NCI-H2081 treated with DMSO at 0.1 percent for 48 hours (cell line): Measurements from ENCODE around the gene CNPY4.

Experiments
- DNase-seq: peaks from one replicate; lab custom pipeline; 2025; lab: John Stamatoyannopoulos, UW

CNPY4 gene, protein sequence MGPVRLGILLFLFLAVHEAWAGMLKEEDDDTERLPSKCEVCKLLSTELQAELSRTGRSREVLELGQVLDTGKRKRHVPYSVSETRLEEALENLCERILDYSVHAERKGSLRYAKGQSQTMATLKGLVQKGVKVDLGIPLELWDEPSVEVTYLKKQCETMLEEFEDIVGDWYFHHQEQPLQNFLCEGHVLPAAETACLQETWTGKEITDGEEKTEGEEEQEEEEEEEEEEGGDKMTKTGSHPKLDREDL

GRCh38 chr7:100119072-100119969 is at the start of gene CNPY4, which contains the start of gene TAF6:
Gene CNPY4, plus strand, starts transcription at chr7:100119634. Its CDS starts 111 bp downstream, at chr7:100119745.
Gene TAF6, minus strand, starts transcription at chr7:100119358. Its CDS starts 5,149 bp downstream, at chr7:100114209.
- peak; percentile 93 for DNase-seq

DNA sequence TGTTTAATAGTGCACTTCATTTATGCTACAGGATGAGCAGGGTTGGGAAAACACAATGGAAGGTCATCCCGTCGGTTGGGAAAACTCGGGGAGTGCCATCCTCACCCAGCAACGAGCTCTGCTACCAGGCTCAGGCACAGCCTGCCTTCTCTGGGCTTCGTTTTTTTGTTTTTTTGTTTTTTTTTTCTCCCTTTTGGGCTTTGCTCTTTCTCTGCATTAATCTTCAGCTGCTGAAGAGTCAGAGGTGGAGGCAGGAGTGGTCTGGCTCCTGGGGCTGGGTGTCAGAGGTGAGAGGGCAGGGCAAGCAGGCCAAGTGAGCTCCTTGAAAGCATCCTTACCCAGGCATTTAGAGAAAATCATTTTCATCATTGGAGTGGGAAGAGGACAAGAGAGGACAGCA is 49.4 kb upstream of the CNPY4 start:
- DNase-seq: no peak

GRCh38 chr7:100071018-100071723 is 48.3 kb upstream of the CNPY4 start:
- no peak for DNase-seq

GRCh38 chr7:100072462-100072861 is 47.0 kb upstream of the CNPY4 start:
- DNase-seq: no peak

DNA sequence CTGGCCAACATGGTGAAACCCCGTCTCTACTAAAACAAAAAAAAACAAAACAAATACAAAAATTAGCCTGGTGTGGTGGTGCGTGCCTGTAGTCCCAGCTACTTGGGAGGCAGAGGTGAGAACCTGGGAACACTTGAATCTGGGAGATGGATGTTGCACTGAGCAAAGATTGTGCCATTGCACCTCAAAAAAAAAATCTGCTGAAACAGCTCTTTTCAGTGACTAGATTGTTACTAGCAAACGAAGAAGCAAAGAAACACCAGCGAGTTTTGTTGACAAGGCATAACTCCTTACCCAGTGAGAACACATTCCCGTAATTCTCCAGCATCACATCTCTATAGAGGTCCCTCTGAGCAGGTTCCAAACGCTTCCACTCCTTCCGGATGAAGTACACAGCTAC is 44.6 kb upstream of the CNPY4 start:
- no peak for DNase-seq

DNA sequence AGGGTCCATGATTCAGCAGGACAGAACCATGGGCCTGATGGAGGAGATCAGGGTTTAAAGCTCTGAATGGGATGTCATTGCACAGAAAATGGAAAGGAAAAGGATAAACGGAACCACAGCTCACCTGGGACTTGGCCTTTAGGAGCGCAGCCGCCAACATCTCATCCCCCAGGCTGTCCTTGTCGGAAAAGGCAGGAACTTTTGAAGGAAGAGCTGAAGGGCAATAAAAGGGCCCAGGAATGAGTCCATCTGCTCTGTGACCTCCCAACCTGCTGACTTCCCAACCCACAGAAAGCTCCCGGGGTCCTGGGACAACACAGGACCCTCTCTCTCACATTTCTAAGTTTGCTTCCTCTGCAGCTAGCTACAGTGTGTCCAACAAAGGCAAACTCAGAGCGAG is 44.0 kb upstream of the CNPY4 start:
- DNase-seq: no peak

DNA sequence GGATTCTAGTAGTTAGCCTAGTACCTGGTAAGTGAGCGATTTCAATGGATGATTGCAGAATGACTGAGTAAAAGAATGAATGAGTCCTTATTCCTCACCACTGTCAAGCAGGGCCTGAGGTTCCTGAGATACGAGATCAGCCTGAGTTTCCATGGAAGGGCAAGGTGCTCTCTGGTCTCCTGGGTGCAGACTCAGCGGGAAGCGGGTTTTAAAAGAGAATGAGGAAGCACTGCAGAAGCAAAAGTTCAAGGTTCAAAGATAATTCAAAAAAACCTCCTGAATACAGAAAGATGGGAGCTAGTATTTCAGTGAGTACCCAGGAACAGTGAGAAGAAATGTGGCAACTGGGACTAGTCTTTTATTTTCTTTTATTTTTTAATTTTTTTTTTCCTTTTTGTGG is 42.2 kb upstream of the CNPY4 start:
- no peak for DNase-seq

- no peak for DNase-seq
These were observed 40.3 kb upstream of the CNPY4 start for GRCh38 chr7:100079024-100079560.

DNA sequence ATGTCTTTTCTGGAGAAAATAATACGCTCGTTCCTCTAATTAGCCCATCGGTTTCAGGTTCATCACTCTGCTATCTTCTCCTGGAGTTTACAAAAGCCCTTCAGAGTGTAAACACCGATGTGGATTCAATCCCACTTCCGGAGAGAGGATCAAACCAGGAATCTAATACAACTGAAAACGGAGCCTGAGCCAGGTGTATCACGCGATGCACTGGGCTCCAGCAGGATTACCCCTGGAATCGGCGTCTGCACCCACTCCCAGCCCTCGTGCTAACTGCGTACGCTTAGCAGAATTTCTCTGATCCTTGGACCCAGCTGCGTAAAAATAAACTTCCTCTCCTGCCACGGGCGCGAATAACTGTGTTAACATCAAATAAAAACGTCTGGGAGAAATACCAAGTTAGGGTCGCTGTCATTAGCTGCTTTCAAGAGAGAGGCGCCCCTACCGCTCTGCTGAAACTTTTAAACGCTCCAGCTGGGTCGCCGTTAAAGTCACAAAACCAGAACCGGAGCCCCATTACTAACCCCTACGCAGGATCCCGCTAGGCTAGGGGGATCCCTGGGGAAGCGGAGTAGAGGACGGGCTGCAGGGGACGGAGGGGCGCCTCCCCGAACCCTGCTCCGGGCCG is 38.4 kb upstream of the CNPY4 start:
- DNase-seq: no peak

DNA sequence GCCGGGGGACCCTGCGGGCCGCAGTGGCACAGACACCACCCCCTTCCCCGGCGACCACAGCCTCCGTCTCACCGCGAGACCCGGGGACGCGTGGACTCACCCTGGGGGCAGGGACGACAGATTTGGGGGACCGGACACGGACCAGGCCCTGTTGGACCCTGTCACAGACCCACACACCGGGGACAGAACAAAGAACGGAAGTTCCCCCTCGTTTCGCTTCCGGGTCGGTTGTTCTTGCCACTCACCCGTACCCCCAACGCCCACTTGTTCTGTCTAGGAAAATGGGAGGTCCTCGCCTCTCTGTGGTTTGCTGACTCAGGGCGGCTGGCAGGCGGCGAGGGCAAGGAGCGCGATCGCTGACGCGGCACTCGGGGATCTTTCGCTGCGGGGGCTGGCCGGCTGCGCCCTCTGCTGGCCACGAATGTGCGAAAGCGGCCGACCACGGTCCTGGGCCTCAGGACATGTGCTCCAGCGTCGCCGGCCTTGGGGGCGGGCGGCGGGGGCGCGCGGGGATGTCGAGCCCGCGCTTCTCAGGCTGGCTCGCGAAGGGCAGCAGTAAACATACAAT is 37.8 kb upstream of the CNPY4 start, which contains the start of gene ZNF3:
Gene ZNF3, minus strand, starts transcription at position 189 of the 568 bp plus-strand sequence. CDS start 4,366 bp downstream, outside the sequence.
- DNase-seq: peak; percentile 94

DNA sequence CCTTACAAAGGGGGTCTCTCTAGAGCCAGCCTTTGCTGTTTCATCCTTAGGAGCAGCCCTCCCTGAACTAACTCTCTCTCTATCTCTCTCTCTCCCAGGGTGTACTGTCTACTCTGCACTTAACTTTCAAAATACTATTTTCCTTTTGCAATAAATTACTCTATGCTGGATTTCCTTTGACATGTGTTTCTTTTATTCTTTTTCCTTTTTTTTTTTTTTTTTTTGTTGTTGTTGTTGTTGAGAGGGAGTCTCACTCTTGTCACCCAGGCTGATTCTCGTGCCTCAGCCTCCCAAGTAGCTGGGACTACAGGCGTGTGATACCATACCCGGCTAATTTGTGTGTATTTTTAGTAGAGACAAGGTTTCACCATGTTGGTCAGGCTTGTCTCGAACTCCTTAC is 36.5 kb upstream of the CNPY4 start:
- no peak for DNase-seq

DNA sequence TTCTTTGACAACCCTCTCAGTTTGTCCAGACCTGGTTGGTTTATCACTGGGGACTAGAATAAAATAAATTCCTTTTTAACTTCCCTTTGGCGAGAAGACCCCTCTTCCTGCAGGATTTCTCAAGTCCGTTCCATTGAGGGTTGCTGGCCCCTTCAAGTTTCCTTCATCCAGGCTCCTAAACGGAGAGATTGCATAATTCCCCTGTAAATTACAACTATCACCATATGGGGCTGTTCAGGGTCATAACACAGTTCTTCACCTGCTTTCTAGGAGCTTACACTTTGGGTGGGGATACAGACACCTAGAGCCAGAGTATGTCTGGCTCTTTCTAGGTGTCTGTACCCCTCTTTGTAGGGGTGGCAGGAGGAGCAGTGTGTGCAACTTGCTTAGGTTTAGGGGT is 33.9 kb upstream of the CNPY4 start:
- no peak for DNase-seq

DNA sequence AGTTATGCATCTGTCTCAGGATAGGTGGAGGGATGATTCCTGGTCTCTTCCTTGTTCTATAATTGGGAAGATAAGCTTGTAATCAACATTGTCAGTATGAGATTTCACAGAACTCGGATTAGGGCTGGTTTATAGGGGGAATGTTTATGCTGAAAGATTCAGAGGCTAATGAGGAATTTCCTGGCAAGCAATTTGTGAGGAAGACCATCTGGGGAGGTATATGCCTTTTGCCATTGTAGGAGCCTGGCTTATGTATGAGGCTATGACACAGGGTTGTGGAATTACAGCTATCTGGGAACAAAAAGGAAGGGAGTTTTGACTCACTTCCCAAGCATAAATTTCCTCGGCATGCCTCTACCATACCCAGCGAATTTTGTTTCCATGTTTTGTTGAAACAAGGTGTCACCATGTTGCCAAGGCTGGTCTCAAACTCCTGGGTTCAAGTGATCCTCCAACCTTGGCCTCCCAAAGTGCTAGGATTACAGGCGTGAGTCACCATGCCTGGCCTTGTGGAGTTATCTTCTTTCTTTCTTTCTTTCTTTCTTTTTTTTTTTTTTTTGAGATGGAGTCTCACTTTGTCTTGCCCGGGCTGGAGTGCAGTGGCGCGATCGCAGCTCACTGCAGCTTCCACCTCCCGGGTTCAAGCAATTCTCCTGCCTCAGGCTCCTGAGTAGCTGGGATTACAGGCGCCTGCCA is 32.2 kb upstream of the CNPY4 start:
- DNase-seq: no peak

GRCh38 chr7:100088095-100088620 is 31.3 kb upstream of the CNPY4 start:
- DNase-seq: no peak

DNA sequence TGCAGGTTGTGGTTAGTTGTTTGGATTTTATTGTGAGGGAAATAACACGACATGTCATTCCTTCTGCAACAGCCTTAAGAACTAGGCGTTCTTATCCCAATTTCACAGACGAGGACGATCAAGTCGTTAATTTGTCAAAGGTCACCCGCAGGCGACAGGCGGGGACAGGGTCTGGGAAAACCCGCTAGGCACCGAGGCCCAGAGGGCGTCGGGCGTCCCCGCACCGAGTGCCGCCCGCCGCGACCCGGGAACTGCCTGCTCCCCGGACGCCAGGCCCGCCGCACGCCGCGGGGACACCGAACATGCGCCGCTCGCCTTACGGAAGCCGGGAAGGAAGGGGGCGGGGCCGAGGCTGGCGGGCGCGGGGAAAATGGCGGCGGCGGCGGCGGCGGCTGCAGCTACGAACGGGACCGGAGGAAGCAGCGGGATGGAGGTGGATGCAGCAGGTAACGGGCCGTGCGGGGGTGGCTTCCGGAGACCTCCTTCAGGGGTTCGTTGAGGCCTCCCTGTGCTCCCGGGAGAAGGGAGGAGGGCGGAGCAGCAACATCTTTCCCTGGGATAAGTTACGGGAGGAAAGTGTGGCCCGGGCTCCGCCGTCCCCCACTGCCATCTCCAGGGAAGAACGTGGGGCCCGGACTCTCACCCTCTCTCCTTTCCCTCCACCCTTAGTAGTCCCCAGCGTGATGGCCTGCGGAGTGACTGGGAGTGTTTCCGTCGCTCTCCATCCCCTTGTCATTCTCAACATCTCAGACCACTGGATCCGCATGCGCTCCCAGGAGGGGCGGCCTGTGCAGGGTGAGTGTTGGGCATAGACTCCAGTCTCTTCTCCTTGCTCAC is 30.6 kb upstream of the CNPY4 start, which contains the start of gene COPS6:
Gene COPS6, plus strand, starts transcription at position 349 of the 837 bp plus-strand sequence. Its CDS starts 22 bp downstream, at position 371.
- peak; percentile 41 for DNase-seq

DNA sequence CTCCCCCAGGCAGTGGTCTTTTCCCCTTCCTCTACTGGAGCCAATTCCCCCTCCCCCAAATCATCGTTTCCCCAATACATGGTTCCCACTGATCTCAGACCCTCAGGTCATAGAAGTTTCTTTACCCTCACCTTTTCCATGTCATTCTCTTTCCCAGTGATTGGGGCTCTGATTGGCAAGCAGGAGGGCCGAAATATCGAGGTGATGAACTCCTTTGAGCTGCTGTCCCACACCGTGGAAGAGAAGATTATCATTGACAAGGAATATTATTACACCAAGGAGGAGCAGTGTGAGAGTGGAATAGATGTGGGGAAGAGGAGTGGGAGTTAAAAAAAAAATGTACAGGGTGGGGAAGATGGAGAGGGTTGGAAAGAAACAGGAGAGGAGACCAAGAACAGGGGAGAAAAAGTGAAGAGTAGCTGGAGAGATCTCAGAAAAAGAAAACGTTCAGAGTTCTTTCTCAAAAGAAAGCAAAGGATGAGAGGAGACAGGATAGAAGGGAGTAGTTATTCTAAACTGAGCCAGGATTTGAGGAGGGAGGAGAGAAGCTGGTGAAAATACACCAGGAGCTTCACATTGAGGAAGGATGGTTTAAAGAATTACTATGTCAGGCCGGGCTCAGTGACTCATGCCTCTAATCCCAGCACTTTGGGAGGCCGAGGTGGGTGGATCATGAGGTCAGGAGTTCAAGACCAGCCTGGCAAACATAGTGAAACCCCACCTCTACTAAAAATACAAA is 29.8 kb upstream of the CNPY4 start:
- no peak for DNase-seq

GRCh38 chr7:100090527-100091410 is 28.7 kb upstream of the CNPY4 start:
- DNase-seq: no peak
